ENCODE measurements around the gene MAP2K3.

GRCh38 chr17:21359483-21359840 lies 75.0 kb downstream of the MAP2K3 start:
- TF ChIP-seq CTCF (IDR thresholded peaks at IDR 0.05; ENCODE audit: low read length) (no peak), EZH2 (IDR thresholded peaks at IDR 0.05; ENCODE audit: borderline replicate concordance, low read length) (no peak)

Data from OCI-LY1 (cell line).